ENCODE measurements around the gene TSPAN19. TPM values are rescaled to one million over a fixed set of nuclear protein-coding genes. Genes with fewer than 3 reads are reported as not detected.

Gene TSPAN19
- total and polyA plus RNA-seq, 9 of the 15 experiments (the other 6 are each of a cell fraction or from before 2014, with no cell fraction given) = not detected

DNA sequence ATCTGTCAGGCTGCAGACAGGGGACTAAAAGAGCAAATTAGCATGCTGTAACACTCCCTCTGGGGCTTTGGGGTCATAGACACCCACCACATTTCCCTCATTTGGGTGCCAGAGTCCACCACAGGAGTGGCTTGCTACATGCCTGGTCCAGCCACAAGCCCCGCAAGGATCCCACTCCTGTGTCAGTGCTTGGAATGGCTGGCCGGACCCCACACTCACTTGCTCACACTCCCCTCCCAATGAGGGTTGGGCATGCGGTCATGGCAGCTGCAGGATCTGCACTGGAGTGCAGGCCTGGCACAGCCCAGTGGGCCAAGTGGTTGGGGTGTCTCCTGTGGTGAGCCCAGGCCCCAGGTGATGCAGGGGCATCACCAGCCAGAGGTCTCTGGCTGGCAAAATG, 59.9 kb downstream of the TSPAN19 start:
- H3K9me1 ChIP-seq (ENCODE audit: control insufficient read depth, insufficient read depth, low read length) = no peaks in the 10 kb centered on the region
- no peak overlapping the region for H3K9ac ChIP-seq (ENCODE audit: insufficient read depth in 1 of 2, low read depth in 2 of 2, low read length in 2 of 2)
- no peak overlapping the region for H3K4me3 ChIP-seq
- no peak for DNase-seq (ENCODE audit: extremely low read depth in 1 of 4, low spot score in 3 of 4)
- no peaks in the 10 kb centered on the region for H3K27me3 ChIP-seq (ENCODE audit: control insufficient read depth in 2 of 2, insufficient read depth in 2 of 2, low read length in 2 of 2)
- no peaks in the 10 kb centered on the region for H4K20me1 ChIP-seq (replicated peaks; ENCODE audit: control insufficient read depth, insufficient read depth, low read length)
- H3K36me3 ChIP-seq (ENCODE audit: control insufficient read depth, insufficient read depth, low read length) = no peaks in the 10 kb centered on the region
- ATAC-seq = no peak
- H3K27ac ChIP-seq (ENCODE audit: extremely low read depth, low read depth, low read length) = no peak overlapping the region
- BruUV-seq (replicated peaks) = no TSS peak
- H3K79me2 ChIP-seq (ENCODE audit: control insufficient read depth, insufficient read depth, low read length) = no peaks in the 10 kb centered on the region
- H2AFZ ChIP-seq (ENCODE audit: low read depth, low read length) = no peak overlapping the region
- in situ Hi-C loops (cut with MboI) = no loop called here
- no peaks in the 10 kb centered on the region for H3K4me1 ChIP-seq (replicated peaks in 1 of 2; ENCODE audit: control insufficient read depth in 2 of 2, insufficient read depth in 2 of 2, low read length in 2 of 2)
- WGBS (ENCODE audit: insufficient coverage, low coverage, missing lambda C conversion rate) = 5% methylated on average over 2 of the region's 3 CpGs
- H3K9me3 ChIP-seq (replicated peaks; ENCODE audit: control insufficient read depth, insufficient read depth, low read depth, low read length) = no peaks in the 10 kb centered on the region; the same call in 1 of the 2 replicates
- intact Hi-C loops (cut with micrococcal nuclease) = no loop called here
- ChIA-PET CTCF (ENCODE audit: low intra/inter-chr PET ratio) (no interaction called here), POLR2A (no interaction called here)
- FAIRE-seq = no peak
- no peak overlapping the region for H3K4me2 ChIP-seq (ENCODE audit: insufficient read depth, low read length)
- TF ChIP-seq ZNF134 (CRISPR knock-in tag; conservative IDR thresholded peaks at IDR 0.05) (no peak), HSF4 (CRISPR knock-in tag; IDR thresholded peaks at IDR 0.05; ENCODE audit: borderline replicate concordance) (no peak), BCOR (IDR thresholded peaks at IDR 0.05) (no peak), ZNF212 (CRISPR knock-in tag; IDR thresholded peaks at IDR 0.05) (no peak), U2AF2 (optimal IDR thresholded peaks at IDR 0.05; ENCODE audit: low read depth, low read length) (no peak), ZBTB26 (CRISPR knock-in tag; IDR thresholded peaks at IDR 0.05) (no peak), FOXA3 (CRISPR knock-in tag; conservative IDR thresholded peaks at IDR 0.05 in 1 of 2, IDR thresholded peaks at IDR 0.05 in 1 of 2) (no peak), ASH1L (IDR thresholded peaks at IDR 0.05; ENCODE audit: borderline replicate concordance, low read depth, partially characterized antibody) (no peak), ZNF140 (CRISPR knock-in tag; IDR thresholded peaks at IDR 0.05) (no peak), DNMT1 (IDR thresholded peaks at IDR 0.05) (no peak), TEAD4 (IDR thresholded peaks at IDR 0.05; ENCODE audit: low read length) (no peak), TEAD4 (CRISPR knock-in tag; IDR thresholded peaks at IDR 0.05; ENCODE audit: borderline replicate concordance) (no peak), ZNF224 (CRISPR knock-in tag; IDR thresholded peaks at IDR 0.05) (no peak), PTBP1 (IDR thresholded peaks at IDR 0.05; ENCODE audit: low read depth, low read length) (no peak)
- TF ChIP-seq, protein P1, sequence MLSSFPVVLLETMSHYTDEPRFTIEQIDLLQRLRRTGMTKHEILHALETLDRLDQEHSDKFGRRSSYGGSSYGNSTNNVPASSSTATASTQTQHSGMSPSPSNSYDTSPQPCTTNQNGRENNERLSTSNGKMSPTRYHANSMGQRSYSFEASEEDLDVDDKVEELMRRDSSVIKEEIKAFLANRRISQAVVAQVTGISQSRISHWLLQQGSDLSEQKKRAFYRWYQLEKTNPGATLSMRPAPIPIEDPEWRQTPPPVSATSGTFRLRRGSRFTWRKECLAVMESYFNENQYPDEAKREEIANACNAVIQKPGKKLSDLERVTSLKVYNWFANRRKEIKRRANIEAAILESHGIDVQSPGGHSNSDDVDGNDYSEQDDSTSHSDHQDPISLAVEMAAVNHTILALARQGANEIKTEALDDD (IDR thresholded peaks at IDR 0.05) = no peak
- TF ChIP-seq, protein P2, sequence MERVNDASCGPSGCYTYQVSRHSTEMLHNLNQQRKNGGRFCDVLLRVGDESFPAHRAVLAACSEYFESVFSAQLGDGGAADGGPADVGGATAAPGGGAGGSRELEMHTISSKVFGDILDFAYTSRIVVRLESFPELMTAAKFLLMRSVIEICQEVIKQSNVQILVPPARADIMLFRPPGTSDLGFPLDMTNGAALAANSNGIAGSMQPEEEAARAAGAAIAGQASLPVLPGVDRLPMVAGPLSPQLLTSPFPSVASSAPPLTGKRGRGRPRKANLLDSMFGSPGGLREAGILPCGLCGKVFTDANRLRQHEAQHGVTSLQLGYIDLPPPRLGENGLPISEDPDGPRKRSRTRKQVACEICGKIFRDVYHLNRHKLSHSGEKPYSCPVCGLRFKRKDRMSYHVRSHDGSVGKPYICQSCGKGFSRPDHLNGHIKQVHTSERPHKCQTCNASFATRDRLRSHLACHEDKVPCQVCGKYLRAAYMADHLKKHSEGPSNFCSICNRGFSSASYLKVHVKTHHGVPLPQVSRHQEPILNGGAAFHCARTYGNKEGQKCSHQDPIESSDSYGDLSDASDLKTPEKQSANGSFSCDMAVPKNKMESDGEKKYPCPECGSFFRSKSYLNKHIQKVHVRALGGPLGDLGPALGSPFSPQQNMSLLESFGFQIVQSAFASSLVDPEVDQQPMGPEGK (CRISPR knock-in tag; IDR thresholded peaks at IDR 0.05; ENCODE audit: borderline replicate concordance) = no peak
- TF ChIP-seq, protein P3, sequence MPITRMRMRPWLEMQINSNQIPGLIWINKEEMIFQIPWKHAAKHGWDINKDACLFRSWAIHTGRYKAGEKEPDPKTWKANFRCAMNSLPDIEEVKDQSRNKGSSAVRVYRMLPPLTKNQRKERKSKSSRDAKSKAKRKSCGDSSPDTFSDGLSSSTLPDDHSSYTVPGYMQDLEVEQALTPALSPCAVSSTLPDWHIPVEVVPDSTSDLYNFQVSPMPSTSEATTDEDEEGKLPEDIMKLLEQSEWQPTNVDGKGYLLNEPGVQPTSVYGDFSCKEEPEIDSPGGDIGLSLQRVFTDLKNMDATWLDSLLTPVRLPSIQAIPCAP (CRISPR knock-in tag; IDR thresholded peaks at IDR 0.05; ENCODE audit: borderline replicate concordance) = no peak
- TF ChIP-seq, protein P4, sequence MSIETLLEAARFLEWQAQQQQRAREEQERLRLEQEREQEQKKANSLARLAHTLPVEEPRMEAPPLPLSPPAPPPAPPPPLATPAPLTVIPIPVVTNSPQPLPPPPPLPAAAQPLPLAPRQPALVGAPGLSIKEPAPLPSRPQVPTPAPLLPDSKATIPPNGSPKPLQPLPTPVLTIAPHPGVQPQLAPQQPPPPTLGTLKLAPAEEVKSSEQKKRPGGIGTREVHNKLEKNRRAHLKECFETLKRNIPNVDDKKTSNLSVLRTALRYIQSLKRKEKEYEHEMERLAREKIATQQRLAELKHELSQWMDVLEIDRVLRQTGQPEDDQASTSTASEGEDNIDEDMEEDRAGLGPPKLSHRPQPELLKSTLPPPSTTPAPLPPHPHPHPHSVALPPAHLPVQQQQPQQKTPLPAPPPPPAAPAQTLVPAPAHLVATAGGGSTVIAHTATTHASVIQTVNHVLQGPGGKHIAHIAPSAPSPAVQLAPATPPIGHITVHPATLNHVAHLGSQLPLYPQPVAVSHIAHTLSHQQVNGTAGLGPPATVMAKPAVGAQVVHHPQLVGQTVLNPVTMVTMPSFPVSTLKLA (conservative IDR thresholded peaks at IDR 0.05) = no peak

Measured in K562 (cell line).